ENCODE results near the gene STK10.

DNA sequence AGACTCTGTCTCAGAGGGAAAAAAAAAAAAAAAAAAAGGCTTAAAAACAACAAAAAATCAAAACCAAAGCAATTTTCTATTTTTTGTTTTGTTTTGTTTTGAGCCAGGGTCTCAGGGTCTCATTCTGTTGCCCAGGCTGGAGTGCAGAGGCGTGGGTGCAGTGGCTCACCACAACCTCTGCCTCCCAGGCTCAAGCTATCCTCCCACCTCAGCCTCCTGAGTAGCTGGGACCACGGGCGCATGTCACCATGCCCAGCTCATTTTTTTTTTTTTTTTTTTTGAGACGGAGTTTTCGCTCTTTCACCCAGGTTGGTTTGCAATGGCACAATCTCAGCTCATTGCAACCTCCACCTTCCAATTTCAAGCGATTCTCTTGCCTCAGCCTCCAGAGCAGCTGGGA is 5.7 kb downstream of the STK10 start:
- TF ChIP-seq, protein P1, sequence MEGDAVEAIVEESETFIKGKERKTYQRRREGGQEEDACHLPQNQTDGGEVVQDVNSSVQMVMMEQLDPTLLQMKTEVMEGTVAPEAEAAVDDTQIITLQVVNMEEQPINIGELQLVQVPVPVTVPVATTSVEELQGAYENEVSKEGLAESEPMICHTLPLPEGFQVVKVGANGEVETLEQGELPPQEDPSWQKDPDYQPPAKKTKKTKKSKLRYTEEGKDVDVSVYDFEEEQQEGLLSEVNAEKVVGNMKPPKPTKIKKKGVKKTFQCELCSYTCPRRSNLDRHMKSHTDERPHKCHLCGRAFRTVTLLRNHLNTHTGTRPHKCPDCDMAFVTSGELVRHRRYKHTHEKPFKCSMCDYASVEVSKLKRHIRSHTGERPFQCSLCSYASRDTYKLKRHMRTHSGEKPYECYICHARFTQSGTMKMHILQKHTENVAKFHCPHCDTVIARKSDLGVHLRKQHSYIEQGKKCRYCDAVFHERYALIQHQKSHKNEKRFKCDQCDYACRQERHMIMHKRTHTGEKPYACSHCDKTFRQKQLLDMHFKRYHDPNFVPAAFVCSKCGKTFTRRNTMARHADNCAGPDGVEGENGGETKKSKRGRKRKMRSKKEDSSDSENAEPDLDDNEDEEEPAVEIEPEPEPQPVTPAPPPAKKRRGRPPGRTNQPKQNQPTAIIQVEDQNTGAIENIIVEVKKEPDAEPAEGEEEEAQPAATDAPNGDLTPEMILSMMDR (IDR thresholded peaks at IDR 0.05) = no peak
- TF ChIP-seq POLR2A (IDR thresholded peaks at IDR 0.05) = no peak
